SJSA1 (cell line): ENCODE data around the gene RAPGEF1. TPM values are rescaled to one million over a fixed set of nuclear protein-coding genes. Genes with fewer than 3 reads are reported as not detected.
A peak's percentile ranks its signal among the peaks of the same experiment; 100 is the strongest.
"Not testable (repeated sequence)": the region's sequence is repeated elsewhere in the genome, so short reads cannot be mapped to it uniquely, and the experiment has no call there.

Experiments used
- DNase-seq, 2 experiments: peaks; one replicate each; pipeline ENCODE4 v3.0.0-alpha.2; 2015 to 2020; ENCODE audit warnings: low spot score in 2 of 2, low read depth in 1 of 2
- H3K27ac ChIP-seq: fragments of 250-450 bp; sonication (Bioruptor Pico); 2 replicates; pipeline ENCODE4 v1.5.1; 2020; ENCODE audit warnings: mild to moderate bottlenecking, moderate library complexity
- H3K27me3 ChIP-seq: fragments of 250-450 bp; sonication (Bioruptor Pico); replicated peaks from 2 replicates; pipeline ENCODE4 v1.5.1; 2020; ENCODE audit warnings: mild to moderate bottlenecking, moderate library complexity
- H3K36me3 ChIP-seq: fragments of 250-450 bp; sonication (Bioruptor Pico); 2 replicates; pipeline ENCODE4 v1.5.1; 2020; ENCODE audit warnings: mild to moderate bottlenecking
- H3K4me1 ChIP-seq: fragments of 250-450 bp; sonication (Bioruptor Pico); replicated peaks from 2 replicates; pipeline ENCODE4 v1.6.1; 2021; ENCODE audit warnings: mild to moderate bottlenecking
- H3K4me3 ChIP-seq: fragments of 250-450 bp; sonication (Bioruptor Pico); 2 replicates; pipeline ENCODE4 v1.5.1; 2020; ENCODE audit warnings: mild to moderate bottlenecking
- H3K9me3 ChIP-seq: fragments of 250-450 bp; sonication (Bioruptor Pico); replicated peaks from 2 replicates; pipeline ENCODE4 v1.5.1; 2020; ENCODE audit warnings: mild to moderate bottlenecking
- total RNA-seq: library from RNA; depleted of rRNA; stranded (reverse); fragments of >200 nt; shearing (Covaris generic); gene quantifications from 2 replicates; pipeline ENCODE4 v1.2.3, GENCODE V29; 2014

Gene RAPGEF1
- total RNA-seq, 1 experiment from 2014 or later = 23.6 TPM

DNA sequence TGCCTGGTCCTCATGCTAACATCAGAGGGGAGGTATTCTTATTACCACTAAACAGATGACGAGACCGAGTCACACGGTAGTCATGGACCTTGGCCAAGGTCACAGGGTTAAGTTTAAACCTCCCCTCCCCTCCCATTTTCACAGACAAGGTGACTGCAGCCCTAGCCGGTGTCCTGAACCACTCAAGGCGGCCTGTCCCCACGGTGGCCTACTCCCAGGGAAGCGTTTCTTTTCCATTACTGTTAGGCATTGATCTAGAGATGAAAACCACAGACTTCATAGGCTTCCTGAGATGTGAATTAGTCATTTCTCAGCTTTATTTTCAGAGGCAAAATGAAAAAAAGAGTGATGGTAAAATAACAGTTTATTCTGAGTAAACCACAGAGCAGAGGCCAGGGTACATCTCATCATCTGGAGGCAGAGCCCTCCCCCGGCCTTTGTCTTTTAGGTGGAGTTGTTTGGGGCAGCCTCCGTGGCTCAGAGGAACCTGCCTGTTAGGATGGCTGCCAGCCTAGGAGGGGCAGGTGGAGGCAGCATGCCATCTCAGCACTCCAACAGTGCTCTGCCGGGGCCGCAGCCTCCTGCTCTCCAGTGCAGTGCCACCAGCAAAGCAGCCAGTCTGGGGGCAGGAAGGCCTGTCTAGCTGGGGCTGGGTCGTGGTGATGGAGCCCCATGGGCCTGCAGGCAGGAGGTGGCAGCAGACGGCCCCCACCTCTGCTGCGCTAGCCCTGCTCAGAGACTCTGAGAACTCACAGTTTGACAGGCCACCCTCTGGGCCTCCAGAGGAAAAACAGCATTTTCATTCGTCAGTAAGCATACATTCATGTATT is 71.2 kb downstream of the RAPGEF1 start:
- Histone ChIP-seq H3K36me3 (no peaks in the 10 kb centered on the region), H3K9me3 (no peaks in the 10 kb centered on the region), H3K4me1 (peaks cover 26% of the 10 kb centered on the region), H3K27ac (no peak overlapping the region; the same call in 1 of the 2 replicates), H3K4me3 (no peak overlapping the region), H3K27me3 (no peaks in the 10 kb centered on the region)
- DNase-seq = peak; percentile 69 to 82

DNA sequence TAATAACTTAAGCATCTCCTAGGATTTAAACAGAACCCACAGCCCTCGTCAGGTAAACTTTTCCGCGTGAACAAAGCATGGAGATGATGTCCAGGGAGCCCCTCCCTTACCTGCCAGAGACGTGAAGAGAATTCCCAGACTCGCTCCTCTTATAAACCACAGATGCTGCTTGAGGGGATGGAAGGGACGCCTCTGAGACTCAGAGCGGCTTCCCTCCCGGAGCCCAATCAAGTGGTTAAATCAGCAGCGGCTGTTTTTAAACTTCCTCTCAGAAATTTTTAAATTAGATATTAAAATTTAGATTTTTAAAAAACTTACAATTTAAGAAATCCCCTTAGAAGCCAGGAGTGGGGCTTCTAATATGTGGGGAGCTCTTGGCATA is 71.8 kb downstream of the RAPGEF1 start:
- Histone ChIP-seq H3K4me3 (no peak overlapping the region), H3K27ac (no peak overlapping the region; the same call in 1 of the 2 replicates), H3K9me3 (no peaks in the 10 kb centered on the region), H3K36me3 (no peaks in the 10 kb centered on the region), H3K4me1 (peaks cover 26% of the 10 kb centered on the region), H3K27me3 (no peaks in the 10 kb centered on the region)
- DNase-seq = no peak

DNA sequence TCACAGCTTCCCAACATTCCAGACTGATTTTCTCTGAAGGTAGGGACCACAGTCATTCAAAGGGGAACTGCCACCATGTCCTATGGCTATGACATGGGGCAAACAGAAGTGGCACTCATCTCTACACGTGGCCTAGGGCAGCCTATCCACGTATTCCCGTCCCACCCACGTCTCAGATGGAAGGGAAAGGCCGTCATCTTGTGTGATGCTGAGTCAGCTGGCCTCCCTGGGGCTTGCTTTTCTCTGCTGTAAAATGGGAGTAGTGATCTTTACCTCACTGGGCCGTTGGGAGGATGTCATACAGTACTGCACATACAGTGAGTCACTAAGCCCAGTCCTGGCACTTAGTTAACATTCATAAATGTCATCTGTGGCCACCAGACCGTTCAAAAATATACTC is 72.3 kb downstream of the RAPGEF1 start:
- Histone ChIP-seq H3K27ac (no peak overlapping the region), H3K36me3 (no peaks in the 10 kb centered on the region), H3K27me3 (no peaks in the 10 kb centered on the region), H3K4me3 (no peak overlapping the region), H3K9me3 (no peaks in the 10 kb centered on the region), H3K4me1 (peaks cover 26% of the 10 kb centered on the region)
- no peak for DNase-seq

DNA sequence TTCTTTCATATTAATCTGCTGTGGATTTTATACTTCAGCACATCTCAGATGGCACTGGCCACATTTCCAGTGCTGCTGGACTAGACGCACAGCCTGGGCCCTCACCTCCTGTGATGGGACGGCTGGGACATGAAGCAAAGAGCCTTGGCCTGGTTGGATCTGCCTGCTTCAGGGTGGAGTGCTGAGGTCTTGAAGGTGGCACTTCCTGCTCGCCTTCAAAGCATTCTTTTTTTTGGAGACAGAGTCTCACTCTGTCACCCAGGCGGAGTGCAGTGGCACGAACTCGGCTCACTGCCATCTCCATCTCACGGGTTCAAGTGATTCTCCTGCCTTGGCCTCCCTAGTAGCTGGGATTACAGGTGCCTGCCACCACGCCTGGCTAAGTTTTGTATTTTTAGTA is 73.1 kb downstream of the RAPGEF1 start:
- Histone ChIP-seq H3K4me1 (peaks cover 30% of the 10 kb centered on the region), H3K9me3 (no peaks in the 10 kb centered on the region), H3K4me3 (no peak overlapping the region), H3K36me3 (no peaks in the 10 kb centered on the region), H3K27me3 (no peaks in the 10 kb centered on the region), H3K27ac (no peak overlapping the region)
- no peak for DNase-seq

DNA sequence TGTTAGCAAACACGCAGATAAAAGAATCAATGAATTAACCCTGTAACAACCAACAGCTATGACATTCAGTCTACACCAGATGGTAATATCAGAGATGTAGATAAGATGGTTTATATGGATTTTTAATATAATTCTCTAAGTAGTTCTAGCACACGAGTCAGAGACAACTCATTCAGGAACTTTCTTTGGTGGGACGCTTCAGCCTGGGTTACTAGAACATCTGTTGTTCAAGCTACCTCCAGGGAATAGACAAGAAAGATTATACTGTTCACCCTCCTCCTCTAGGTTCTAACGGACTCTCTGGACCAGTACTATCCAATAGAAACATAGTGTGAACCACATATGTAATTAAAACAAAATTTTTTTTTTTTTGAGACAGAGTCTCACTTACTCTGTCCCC is 73.8 kb downstream of the RAPGEF1 start:
- no peaks in the 10 kb centered on the region for H3K9me3 ChIP-seq
- no peak for DNase-seq
- H3K36me3 ChIP-seq = no peaks in the 10 kb centered on the region
- no peaks in the 10 kb centered on the region for H3K27me3 ChIP-seq
- no peak overlapping the region for H3K27ac ChIP-seq
- H3K4me1 ChIP-seq = peaks cover 36% of the 10 kb centered on the region
- no peak overlapping the region for H3K4me3 ChIP-seq

DNA sequence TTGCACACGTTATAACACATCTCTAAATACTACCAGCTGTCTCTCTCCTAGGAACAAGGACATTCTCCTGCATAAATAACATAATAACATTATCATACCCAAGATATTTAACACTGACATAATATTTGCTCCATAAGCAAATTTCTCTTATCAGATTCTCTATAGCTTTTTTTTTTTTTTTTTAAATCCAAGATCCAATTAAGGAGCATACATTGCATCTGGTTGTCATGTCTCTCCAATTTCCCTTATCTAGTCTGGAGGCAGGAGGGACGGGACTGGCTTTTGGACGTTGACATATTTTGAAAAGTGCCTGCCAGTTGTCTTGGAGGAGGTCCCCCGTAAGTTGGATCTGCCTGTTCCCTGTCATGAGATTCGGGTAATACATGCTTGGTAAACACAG is 76.6 kb downstream of the RAPGEF1 start:
- H3K36me3 ChIP-seq = no peaks in the 10 kb centered on the region
- no peak for DNase-seq
- no peaks in the 10 kb centered on the region for H3K9me3 ChIP-seq
- H3K4me1 ChIP-seq = peaks cover 48% of the 10 kb centered on the region
- no peak overlapping the region for H3K4me3 ChIP-seq
- no peak overlapping the region for H3K27ac ChIP-seq
- H3K27me3 ChIP-seq = no peaks in the 10 kb centered on the region

DNA sequence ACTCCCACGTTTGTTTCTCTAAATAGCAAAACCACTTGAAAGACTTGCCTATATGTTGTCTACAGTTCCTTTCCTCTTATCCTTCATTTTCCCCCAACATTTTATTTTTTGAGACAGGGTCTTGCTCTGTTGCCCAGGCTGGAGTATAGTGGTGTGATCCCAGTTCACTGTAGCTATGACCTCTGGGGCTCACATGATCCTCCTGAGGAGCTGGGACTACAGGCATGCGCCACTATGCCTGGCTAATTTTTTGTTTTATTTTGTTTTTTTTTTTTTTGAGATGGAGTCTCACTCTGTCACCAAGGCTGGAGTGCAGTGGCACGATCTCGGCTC is 77.6 kb downstream of the RAPGEF1 start:
- H3K27ac ChIP-seq, H3K4me3 ChIP-seq, H3K36me3 ChIP-seq, H3K27me3 ChIP-seq, H3K9me3 ChIP-seq, DNase-seq: not testable (repeated sequence)
- peaks cover 48% of the 10 kb centered on the region for H3K4me1 ChIP-seq

DNA sequence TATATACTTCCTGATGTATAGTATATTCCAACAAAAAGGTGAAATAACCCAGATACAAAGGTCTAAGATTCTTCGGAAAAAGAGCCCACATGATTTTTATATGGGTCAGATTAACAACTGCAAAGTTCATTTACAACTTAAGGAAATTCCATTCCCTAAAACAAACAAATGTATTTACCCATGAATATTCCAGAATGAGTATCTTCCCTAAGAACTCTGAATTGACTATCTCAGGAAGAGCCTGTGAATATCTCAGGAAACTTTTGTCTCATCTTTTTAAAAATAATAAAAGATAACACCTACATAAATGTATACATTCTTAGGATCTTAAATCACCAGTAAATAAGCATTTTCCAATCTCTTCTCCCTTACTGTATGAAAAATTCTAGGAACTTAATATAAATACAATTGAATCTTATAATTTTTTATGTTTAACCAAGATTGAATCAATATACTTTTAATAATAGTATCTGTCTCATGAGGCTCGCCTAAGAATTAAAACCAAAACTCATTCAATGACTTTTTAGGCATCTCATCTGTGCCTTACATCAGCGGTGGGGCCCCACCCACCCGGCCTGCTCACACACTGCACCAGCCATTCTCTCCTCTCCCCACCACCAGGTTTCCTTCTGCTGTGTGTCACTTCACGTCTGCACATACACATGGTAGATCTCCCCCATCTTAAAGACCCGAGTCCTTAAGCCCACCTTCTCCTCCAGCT is 78.1 kb downstream of the RAPGEF1 start:
- Histone ChIP-seq H3K27ac (no peak overlapping the region), H3K27me3 (no peaks in the 10 kb centered on the region), H3K4me3 (no peak overlapping the region), H3K4me1 (peaks cover 53% of the 10 kb centered on the region), H3K9me3 (no peaks in the 10 kb centered on the region), H3K36me3 (no peaks in the 10 kb centered on the region)
- no peak for DNase-seq

DNA sequence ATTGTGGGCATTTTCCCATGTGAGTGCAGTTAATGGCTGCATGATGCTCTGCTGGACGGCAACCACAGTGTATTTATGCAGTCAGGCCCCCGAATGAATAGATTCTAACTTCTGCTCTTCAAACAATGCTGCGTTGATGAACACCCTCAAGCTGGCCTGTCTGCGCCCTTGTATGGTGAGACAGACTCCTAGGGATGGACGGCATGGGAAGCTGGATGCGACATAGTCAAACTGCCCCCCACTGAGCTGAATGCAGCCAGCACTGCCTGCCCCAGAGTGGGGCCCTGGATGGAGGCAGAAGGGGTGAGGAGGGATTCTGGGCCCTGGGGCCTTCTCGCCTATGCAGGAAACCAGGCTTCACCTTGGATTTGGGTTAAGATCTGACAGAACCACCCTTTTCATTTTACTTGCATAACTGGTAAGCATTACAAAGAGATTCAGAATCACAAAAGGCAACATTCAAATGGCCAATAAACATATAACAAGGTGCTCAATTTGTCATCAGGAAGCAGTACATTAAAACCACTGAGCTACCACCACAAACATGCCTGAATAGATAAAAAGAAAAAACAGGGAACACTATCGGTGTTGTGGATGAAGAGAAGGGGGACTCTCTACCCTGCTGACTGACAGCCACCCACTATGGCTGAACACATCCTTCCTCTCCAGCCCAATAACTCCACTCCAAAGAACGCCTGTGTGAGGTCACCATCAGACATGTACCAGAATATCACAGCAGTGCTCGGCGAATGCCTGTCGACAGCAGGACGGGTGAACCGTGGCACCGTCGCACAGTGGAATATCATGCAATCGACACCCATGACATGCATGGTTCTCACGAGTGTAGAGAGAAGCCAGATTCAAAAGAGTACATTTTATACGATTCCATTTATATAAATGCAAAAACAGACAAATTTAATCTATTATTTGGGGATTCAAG is 79.1 kb downstream of the RAPGEF1 start:
- peak; percentile 47 to 58 for DNase-seq
- Histone ChIP-seq H3K36me3 (no peaks in the 10 kb centered on the region), H3K27ac (no peak overlapping the region), H3K4me1 (peaks cover 60% of the 10 kb centered on the region), H3K9me3 (no peaks in the 10 kb centered on the region), H3K4me3 (no peak overlapping the region), H3K27me3 (no peaks in the 10 kb centered on the region)

DNA sequence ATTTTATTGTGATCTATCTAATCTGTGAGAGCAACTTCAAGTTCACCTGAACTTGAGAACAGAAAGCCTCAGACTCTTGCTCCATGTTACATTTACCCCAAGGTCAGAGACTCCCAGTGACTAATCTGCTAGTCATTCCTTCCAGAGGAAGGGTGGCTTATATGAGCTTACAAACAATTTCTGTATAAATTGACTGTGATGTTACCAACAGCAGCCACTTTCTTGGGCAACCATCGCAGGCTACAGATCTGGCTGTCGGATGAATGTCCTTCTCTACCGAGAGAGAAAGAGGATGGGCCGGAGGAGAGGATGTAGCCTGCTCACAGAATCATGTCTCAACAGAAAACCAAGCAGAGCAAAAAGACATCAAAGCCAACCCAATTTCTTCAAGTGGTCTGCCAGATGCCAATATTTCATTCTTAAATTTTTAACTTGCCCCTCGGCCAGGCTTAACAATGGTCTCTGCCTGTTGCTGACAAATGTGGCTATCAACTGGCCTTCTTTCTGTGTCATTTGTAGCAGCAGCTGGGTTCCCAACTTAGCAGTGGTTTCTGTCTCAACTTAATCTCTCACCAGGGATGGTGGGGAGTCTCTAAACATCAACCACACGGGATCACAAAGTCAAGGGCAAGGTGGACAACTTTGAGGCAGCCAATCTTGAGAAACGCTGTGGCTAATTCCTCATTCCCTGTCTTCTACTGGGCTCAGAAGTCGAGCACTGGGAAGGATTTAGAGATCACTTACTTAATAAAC is 81.3 kb downstream of the RAPGEF1 start:
- Histone ChIP-seq H3K4me3 (no peak overlapping the region), H3K4me1 (peaks cover 60% of the 10 kb centered on the region), H3K27me3 (no peaks in the 10 kb centered on the region), H3K27ac (peak overlapping the region; percentile 90), H3K9me3 (no peaks in the 10 kb centered on the region), H3K36me3 (no peaks in the 10 kb centered on the region)
- DNase-seq = peak; percentile 62 to 82

DNA sequence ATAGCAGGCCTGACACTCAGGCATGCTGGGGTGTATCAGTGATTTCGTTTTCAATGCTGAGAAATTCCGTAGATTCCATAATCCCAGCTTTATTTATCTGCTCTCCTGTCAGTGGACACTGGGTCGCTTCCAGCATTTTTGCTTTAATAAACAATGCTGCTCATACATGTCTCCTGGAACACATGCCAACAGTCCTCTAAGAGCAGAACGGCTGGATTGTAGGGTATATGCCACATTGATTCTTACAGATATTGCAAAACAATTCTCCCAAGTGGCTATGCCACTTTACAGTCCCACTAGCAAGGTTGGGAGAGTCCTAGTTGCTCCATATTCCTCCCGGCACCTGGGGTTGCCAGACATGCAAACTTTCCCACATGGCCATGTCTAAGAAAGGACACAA is 81.9 kb downstream of the RAPGEF1 start:
- Histone ChIP-seq H3K27me3 (no peaks in the 10 kb centered on the region), H3K27ac (peak overlapping the region; percentile 90), H3K4me1 (peaks cover 60% of the 10 kb centered on the region), H3K9me3 (no peaks in the 10 kb centered on the region), H3K4me3 (no peak overlapping the region), H3K36me3 (no peaks in the 10 kb centered on the region)
- DNase-seq = peak; percentile 64 to 85

DNA sequence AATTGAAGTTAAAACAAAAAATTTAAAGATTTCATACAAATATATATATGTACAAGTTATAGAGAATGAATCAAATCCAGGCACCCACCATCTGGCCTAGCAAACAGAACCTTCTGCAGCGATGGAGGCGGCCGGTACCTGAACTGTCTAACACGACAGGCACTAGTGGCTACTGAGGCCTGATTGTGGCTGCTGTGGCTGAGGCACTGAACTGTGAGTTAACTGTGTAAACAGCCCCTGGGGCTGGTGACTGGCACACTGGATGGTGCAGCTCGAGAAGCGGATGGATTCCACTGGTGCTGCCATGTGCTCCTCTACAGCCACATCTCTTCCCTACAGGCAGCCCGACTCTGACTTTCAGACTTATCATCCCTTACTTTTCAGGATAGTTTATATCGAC is 82.4 kb downstream of the RAPGEF1 start:
- H3K27ac ChIP-seq = peak overlapping the region; percentile 90
- DNase-seq = peak in 1 of 2 experiments; percentile 61
- H3K27me3 ChIP-seq = no peaks in the 10 kb centered on the region
- no peaks in the 10 kb centered on the region for H3K9me3 ChIP-seq
- H3K36me3 ChIP-seq = no peaks in the 10 kb centered on the region
- H3K4me1 ChIP-seq = peaks cover 60% of the 10 kb centered on the region
- no peak overlapping the region for H3K4me3 ChIP-seq

DNA sequence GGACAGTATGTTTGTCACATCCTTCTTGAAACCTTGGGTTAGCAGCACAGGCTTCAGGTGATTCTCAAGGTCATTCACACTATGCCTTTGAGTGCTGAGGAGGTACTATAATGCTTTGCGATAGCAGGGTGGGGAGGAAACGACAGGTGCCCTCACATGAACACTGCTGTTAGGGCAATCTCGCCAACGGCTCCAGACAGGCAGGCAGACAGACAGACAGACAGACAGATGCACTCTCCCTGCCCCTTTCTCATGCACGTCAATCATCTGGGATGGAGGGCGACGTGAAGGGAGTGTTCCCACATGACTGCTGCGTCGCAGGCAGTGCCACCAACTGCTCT is 82.9 kb downstream of the RAPGEF1 start:
- no peaks in the 10 kb centered on the region for H3K9me3 ChIP-seq
- H3K4me3 ChIP-seq = no peak overlapping the region
- peaks cover 57% of the 10 kb centered on the region for H3K4me1 ChIP-seq
- no peaks in the 10 kb centered on the region for H3K36me3 ChIP-seq
- no peak for DNase-seq
- peak overlapping the region; percentile 90 for H3K27ac ChIP-seq
- no peaks in the 10 kb centered on the region for H3K27me3 ChIP-seq
